G401 (cell line): ENCODE data around the gene ZNF274. TPM values are rescaled to one million over a fixed set of nuclear protein-coding genes. Genes with fewer than 3 reads are reported as not detected.
"Not testable (repeated sequence)": the region's sequence is repeated elsewhere in the genome, so short reads cannot be mapped to it uniquely, and the experiment has no call there.

Experiments
- DNase-seq: peaks from one replicate; pipeline ENCODE4 v3.0.0-alpha.2; 2015; ENCODE audit warnings: low spot score
- in situ Hi-C: cut with HindIII; loops from 2 replicates; pipeline ENCODE4 v1.10.0; 2016; ENCODE audit warnings: low sequenced_read_pairs, mixed read lengths
- total RNA-seq: library from RNA; depleted of rRNA; stranded (reverse); fragments of >200 nt; shearing (Covaris generic); gene quantifications from 2 replicates; pipeline ENCODE4 v1.2.3, GENCODE V29; 2014

ZNF274 gene
- total RNA-seq, 1 experiment from 2014 or later: 54.2 TPM

DNA sequence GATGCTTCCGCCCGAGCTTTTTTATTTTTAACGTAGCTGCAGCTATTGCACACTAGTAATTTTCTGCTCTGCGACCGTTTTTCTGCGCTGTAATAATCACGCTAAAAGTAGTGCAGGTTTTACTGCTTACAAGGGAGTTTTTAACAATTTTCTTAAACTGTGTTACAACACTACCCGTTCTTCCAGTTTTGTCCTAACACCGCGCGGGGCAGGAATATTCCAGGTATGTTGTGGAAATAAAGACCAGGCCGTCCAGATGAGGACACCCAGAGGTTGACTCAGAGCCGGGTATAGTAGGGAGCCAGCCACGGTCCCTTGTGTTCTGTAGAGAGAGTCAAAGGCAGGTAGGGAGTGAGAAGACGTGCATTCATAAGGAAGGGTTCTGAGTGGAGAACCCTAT, 21.7 kb downstream of the ZNF274 start:
- DNase-seq: no peak
- in situ Hi-C loops: no loop called here

GRCh38 chr19:58209577-58209976, 26.7 kb downstream of the ZNF274 start:
- no peak for DNase-seq
- in situ Hi-C loops: no loop called here

DNA sequence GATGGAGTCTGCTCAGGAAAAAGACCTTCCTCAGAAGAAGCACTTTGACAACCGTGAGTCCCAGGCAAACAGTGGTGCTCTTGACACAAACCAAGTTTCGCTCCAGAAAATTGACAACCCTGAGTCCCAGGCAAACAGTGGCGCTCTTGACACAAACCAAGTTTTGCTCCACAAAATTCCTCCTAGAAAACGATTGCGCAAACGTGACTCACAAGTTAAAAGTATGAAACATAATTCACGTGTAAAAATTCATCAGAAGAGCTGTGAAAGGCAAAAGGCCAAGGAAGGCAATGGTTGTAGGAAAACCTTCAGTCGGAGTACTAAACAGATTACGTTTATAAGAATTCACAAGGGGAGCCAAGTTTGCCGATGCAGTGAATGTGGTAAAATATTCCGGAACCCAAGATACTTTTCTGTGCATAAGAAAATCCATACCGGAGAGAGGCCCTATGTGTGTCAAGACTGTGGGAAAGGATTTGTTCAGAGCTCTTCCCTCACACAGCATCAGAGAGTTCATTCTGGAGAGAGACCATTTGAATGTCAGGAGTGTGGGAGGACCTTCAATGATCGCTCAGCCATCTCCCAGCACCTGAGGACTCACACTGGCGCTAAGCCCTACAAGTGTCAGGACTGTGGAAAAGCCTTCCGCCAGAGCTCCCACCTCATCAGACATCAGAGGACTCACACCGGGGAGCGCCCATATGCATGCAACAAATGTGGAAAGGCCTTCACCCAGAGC, 29.6 kb downstream of the ZNF274 start:
- no peak for DNase-seq
- in situ Hi-C loops: no loop called here

- in situ Hi-C loops: no loop called here
- DNase-seq: no peak
Measured at GRCh38 chr19:58213075-58213369, 30.2 kb downstream of the ZNF274 start.

- in situ Hi-C loops: no loop called here
- no peak for DNase-seq
Measured at GRCh38 chr19:58217069-58217481, 34.2 kb downstream of the ZNF274 start.

- in situ Hi-C loops: no loop called here
Measured at GRCh38 chr19:58217607-58218391, 34.9 kb downstream of the ZNF274 start.

DNA sequence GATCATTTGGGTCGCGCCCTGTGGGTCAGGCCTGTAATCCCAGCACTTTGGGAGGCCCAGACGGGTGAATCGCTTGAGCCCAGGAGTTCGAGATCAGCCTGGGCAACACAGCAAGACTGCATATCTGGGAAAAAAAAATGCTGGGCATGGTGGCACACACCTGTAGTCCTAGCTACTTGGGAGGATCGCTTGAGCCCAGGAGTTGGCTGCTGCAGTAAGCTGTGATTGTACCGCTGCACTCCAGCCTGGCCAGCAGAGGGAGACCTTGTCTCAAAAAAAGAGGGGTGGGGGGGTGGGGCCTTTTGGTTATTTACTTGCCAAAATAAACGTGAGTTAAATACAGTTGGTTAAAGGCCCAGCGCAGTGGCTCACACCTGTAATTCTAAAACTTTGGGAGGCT, 36.0 kb downstream of the ZNF274 start:
- in situ Hi-C loops: no loop called here
- no peak for DNase-seq

More at GRCh38 chr19:58217607-58218391, 34.9 kb downstream of the ZNF274 start:
- DNase-seq: no peak

DNA sequence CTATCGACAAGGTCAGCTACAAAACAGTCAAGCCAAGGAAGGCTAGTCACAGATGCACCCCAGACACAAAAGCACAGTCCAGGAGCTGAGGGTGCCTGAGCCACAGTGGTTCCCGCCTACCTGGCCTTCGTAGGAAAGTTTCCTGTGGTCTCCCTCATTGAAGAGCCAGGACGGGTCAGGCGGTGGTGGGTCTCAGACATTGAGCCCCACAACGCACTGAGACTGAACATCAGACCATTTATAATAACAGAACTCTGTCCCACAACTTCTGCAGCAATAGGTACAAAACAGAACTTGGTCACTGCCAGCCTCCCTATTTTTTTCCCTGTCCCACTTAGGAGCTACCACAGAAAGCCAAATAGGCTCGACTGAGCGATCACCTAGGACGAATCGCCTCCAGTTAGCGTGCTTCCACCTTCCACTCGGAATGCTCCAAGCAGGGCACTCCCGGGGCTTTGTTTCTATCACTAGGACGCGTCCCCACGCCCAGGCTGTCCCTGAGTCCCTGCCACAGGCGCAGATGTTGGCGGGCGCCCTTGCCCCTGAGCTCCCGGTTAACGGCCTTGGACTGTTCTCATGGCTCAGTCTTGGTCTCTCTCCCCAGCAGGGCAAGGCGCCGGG, 45.2 kb downstream of the ZNF274 start:
- DNase-seq: no peak
- in situ Hi-C loops: loop anchor here (5.0 kb wide), 1 partner anchor 41 kb away; no protein-coding TSS in a partner anchor

DNA sequence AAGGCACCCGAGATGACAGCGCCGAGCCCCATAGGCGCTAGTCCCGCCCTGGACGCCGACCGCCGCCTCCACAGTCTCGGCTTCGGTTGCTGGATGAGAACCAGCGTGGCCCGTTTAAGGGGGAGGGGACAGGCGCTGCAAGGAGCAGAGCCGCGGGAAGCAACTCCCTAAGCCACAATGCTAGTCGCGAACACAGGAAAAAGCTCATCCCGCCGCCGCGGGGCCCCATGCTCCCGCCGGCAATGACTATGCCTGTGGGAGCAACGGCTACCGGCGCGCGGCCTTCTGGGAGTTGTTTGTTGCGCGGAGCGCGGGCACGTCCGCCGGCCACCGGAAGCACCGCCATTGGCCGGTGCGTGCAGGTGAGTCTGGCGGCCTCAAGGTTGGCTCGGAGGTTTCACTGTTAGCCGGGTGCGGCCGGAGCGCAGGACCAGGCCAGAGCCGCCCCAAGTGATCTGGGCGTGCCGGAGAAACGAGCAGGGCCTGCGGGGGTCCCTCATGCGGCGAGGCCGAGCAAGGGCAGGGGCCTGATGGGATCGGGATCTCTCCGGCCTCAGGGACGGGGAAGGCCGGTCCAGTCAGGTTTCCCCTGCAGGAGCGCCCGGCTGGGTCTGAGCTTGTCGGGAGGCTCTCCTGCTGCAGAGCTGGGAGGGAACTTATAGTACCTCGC, 45.9 kb downstream of the ZNF274 start, which contains the start of gene ZNF544:
TSS of gene ZNF544 (plus strand) at position 330 of the 670 bp plus-strand sequence. CDS start 15,110 bp downstream, outside the sequence.
- peak; percentile 79 for DNase-seq
- in situ Hi-C loops: loop anchor here (5.0 kb wide), 1 partner anchor 41 kb away; no protein-coding TSS in a partner anchor

DNA sequence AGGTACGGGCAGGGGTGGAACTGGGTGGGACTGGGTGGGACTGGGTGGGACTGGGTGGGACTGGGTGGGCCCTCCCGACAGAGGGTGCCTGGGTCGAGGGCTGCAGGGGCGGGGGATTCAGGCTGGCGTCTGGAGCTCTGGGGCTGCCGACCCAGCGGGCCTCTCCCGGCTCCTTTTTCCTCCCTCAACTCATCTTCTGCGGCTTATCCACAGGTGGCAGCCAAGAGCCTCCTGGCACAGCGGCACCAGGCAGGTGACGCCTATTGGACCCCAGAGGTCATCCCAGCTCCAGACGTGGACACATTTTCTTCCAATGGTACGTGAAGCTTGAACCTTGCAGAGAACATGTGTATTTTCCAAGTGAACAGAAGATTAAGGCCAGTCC, 46.4 kb downstream of the ZNF274 start:
- peak; percentile 12 for DNase-seq
- in situ Hi-C loops: loop anchor here (5.0 kb wide), 1 partner anchor 42 kb away; no protein-coding TSS in a partner anchor

DNA sequence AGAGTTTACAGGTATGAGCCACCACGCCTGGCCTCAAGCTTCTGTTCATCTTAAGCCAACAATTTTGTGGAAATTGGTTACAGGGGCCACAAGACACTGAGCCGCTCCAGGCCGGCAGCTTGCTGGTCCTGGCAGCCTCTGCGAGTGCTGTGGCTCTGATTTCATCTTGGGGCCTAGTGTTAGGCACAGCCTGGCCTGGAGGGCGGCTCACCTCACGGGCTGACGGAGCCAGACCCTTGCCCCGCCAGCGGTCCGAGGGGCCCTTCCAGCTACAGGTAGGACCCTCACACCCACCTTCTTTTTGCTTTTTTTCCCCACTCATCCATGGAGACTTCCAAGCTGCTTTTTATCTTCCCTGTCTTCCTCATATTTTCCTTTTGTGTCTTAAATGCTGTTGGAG, 54.5 kb downstream of the ZNF274 start:
- no peak for DNase-seq
- in situ Hi-C loops: no loop called here

GRCh38 chr19:58243351-58243750, 60.5 kb downstream of the ZNF274 start:
- in situ Hi-C loops: no loop called here
- DNase-seq: no peak

DNA sequence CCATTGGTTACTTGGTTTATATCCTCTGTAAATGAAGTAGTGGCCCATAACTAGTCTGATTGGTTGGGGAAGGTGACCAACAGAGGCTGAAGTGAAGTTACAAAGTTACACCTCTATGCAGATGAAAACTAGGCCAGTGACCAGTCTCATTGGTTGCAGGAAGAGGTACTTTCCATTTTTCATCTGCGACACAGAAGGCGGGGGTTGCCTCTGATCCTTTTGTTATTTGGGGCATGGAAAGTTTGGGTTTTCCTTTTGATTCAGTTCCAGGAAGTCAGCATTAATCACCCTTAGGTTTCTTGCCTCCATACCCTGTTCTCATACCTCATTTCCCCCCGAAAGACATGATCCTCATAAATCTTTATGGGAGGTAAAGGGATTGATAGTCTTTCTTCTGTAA, 66.0 kb downstream of the ZNF274 start:
- in situ Hi-C loops: no loop called here
- no peak for DNase-seq

GRCh38 chr19:58252102-58252685, 69.3 kb downstream of the ZNF274 start:
- DNase-seq: no peak
- in situ Hi-C loops: no loop called here

GRCh38 chr19:58258259-58258658, 75.4 kb downstream of the ZNF274 start:
- DNase-seq, in situ Hi-C loops: not testable (repeated sequence)

- in situ Hi-C loops: no loop called here
- no peak for DNase-seq
Measured at GRCh38 chr19:58261600-58261967, 78.7 kb downstream of the ZNF274 start.

GRCh38 chr19:58261968-58262921, 79.4 kb downstream of the ZNF274 start:
- DNase-seq: no peak
- in situ Hi-C loops: no loop called here

DNA sequence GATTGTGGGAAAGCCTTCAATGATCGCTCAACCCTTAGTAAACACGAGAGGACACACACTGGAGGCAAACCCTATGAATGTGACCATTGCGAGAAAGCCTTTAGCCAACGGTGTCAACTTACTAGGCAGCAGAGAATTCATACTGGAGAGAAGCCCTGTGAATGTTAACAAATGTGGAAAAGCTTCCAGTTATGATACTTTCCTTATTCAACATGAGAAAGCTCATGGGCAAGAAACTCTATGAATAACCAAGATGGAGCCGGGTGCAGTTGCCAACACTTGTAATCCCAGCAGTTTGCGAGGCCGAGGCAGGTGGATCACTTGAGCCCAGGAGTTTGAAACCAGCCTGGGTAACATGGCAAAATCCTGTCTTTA, 80.0 kb downstream of the ZNF274 start:
- no peak for DNase-seq
- in situ Hi-C loops: no loop called here
